GM19324 (cell line): ENCODE data around the gene DOCK10.
"Not testable (repeated sequence)": the region's sequence is repeated elsewhere in the genome, so short reads cannot be mapped to it uniquely, and the experiment has no call there.

Source experiments
- ATAC-seq: cut with Tn5 transposase; IDR thresholded peaks from one replicate; pipeline ENCODE4 v1.9.1; 2021; ENCODE audit warnings: mild to moderate bottlenecking, moderate library complexity; ENCODE audit not compliant: unreplicated experiment, low FRiP score

Gene DOCK10

DNA sequence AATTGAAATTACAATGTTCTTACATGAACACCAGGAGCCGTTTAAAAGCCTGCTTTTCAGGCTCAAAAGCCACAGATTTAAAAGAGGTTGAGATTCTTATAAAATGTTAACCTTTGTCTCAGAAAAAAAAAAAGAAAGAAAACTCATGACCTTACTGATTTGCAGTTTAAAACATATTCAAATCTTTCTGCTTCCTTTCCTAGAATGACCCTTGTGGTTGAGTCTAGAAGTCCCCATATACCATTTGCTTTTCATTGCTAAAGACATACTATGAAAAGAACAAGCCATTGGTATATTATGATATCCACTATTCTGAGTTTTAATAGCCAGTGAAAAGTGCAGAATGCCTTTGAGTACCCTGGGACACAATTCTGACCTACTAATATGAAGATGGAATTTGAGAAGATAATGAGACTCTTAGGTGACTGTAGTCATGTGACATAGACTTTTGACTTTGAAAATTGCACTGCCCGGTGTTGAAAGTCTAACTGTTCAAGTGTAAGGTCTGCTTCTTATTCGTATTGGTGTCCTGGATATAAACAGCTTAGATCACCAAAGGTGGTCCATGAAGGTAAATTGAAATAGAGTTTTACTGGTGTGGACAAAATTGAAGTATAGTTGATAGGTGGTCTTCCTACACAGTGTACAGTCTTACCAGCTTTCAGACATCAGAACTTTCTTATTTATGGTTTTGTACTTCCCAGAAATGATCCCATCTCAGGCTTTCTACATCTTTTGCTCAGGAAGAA is 117.0 kb downstream of the DOCK10 start:
- no peak for ATAC-seq

DNA sequence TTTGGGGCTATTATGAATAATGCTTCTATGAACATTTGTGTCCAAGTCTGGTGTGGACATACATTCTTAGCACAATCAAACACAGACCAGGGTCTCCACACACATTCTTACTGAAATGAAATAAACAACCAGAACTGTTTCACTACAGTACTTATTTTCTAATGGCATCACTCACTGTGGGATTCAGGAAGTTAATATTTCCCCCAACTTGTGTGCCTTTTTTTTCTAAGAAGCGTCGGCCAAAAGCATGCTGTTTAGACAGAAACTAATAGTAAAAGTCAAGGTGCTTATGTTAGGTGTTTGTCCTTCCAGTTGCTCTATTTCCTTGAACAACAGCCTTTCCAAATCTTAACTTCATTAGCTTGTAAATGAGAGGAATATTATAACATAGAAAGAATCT is 117.6 kb downstream of the DOCK10 start:
- no peak for ATAC-seq

DNA sequence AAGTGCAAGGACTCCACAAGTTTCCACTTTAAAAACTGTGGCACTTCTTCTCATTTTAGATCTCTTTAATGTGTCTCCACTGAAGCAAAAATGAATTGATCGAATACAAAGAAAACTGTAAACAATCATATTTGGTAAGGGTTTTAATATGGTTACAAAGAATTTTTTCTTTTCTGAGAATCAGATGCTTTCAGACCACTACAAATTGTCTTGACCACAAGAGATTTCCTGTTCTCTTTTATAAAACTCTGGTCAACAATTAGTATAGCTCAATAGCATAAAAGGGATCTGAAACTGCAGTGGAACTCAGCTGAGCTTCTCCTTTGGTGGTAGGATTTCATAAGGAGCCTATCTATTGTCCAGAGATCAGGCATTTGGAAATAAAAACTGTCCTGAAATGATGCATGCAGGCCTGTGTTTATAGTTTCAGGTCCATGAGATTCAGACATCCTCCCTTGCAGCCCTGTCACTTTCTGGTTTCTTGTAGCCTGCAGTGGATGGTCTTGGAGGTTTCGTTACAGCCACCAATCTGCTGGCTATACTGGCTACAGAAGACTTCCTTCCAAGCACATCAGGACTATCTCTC is 120.0 kb downstream of the DOCK10 start:
- peak; percentile 66 for ATAC-seq

DNA sequence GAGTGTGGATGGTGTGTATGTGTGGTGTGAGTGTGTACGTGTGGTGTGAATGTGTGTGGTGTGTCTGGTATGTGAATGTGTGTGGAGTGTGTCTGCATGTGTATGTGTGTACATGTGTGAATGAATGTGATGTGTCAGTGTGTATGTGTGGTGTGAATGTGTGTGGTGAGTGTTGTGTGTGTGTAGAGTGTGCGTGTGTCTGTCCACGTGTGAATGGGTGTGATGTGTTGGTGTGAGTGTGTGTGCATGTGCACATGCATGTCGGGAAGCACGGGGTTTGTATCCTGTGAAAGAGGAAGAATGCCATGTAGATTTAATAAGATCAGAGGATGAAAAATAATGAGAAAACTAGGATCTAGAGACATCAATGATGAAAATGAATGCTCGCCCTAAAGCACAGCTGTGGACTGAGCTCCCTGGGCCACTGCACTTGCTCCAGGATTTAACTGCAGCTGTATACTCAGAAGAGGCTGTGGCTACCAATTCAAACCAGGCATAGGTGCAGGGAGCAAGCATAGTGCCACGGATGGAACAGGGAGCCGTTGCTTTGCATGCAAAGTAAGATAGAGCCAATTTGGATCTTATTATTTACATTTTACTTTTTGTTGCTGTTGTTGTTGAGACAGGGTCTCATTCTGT is 122.7 kb downstream of the DOCK10 start:
- no peak for ATAC-seq

DNA sequence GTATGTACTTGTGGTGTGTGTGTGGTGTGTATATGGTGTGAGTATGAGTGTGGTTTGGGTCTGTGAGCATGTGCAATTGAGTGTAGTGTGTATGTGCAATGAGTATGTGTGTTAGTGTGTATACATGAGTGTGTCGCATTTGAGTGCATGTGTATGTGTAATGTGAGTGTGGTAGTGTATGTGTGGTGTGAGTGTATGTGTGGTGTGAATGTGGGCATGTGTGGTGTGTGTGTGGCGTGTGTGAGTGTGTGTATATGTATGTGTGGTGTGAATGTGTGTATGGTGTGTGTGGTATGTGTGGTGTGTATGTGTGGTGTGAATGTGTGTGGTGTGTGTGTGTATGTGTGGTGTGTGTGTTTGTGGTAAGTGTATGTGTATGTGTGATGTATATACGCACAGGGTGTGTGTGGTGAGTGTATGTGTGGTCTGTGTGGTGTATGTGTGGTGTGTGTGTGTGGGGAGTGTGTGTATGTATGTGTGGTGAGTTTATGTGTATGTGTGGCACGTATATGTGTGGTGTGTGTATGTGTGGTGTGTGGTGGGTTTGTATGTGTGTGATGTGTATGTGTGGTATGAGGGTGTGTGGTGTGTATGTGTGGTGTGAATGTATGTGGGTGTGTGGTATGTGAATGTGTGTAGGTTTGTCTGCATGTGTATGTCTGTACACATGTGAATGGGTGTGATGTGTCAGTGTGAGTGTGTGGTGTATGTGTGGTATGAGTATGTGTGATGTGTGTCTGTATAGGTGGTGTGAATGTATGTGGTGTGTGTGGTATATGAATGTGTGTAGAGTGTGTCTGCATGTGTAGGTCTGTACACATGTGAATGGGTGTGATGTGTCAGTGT is 123.4 kb downstream of the DOCK10 start:
- ATAC-seq = no peak

DNA sequence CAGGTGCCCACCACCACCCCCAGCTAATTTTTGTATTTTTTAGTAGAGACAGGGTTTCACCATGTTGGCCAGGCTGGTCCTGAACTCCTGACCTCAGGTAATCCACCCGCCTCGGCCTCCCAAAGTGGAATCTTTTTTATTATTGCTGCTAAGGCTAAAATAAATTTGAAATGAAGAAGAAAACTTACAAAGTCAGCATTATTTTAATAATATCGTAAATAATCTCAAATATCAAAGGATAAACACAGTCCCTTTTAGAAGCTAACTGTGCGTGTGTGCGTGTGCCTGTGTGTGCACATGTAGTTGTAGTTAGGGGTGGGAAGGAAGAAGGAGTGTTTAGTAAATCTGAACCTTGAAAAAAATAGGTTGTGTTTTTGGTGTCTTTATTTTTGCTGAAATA is 125.0 kb downstream of the DOCK10 start:
- not testable (repeated sequence) for ATAC-seq

DNA sequence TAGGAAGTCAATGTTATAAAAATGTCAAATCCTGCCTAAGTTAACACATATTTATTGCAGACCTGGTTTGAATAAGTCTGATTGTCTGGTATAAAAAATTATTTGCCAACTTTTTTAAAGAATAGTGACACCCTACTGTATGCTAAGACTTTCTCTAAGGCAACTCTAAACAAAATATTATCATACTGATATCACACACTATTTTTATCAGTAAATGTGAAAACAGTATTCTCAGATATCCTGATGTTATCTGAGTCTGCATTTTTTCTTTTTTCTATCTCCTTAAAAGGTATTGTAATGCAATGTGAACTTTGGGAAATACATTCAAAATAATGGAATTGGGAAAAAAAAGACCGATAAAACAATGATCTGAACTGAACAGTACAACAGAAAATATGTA is 127.1 kb downstream of the DOCK10 start:
- ATAC-seq = no peak

DNA sequence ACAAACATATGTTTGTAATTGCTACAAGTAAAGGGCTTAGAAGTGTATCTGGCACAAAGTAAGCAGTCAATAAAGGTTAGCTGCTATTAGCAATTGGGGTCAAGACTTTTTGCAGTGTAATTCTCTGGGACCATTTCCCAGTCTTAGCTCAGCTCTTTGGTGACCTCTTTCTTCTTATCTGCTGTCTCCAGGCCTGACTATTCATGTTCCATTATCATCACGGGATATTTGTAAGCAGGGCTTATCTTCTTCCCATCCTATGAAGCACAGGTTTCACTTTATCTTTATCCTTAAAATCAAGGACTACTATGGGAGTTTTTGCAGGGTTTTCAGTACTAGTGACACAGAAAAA is 131.7 kb downstream of the DOCK10 start:
- no peak for ATAC-seq

DNA sequence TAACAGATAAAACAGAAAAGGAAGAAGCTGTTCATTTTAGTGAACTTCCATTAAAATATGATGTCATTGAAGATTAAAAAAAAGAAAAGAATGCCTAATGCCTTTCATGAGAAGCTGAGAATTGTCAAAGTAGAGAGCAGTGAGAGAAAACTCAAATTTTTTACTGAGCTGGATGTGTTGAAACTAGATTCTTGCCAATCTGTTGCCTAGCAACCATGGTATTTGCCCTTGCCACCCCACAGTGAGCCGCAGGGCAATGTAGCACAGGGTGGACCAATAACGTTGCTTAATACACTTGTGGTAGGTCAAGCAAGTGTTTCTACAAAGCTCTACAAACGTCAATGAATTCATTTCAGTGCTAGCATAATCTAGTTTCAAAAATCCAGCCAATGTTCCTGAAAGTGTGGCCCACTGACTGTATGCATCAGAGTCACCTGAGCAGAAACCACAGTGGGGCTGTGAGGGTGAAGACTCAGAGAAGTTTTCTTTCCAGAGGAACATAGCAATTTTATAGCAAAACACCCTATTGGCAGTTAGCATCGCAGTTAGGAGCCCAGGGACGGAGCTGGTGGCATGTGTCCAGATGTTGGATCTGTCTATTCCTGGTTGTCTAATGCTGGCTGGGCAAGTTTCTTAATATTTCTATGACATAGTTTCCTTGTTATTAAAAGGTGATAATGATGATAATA is 132.2 kb downstream of the DOCK10 start:
- no peak for ATAC-seq

DNA sequence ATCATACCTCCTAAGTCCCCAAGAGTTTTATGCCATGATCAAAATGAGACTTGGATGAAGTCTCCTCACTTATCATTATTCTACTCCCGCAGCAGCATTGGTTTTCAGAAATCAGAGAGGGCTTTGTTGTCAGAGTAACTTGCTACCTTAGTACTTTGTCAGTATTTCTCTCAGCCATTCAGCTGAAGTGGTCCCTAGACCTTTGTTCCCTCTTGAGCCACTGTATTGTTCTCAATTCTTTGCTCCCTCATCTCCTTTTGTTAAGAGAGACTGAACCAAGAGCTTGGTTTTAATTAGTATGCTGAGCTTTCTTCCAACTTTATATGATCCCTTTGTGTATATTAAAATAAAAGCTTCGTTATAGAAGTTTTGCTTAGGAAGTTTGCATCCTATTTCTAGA is 133.4 kb downstream of the DOCK10 start:
- no peak for ATAC-seq

DNA sequence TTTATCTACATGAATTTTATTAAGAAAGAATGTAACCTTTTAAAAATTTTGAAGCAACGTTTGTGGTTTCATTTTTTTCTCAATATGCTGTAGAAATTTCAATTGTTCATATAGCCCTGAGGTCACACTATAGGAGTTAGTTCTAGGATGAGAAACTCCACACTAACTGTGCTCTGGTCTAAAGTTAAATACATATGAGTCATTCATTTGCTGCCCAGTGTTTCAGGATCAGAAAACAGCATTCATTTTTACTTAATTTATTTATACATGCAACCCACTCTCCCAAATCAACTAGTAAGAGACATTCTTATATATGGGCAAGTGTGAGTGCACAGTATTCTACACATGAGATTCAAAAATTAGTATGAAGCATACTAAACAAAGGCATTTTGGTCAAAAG is 137.9 kb downstream of the DOCK10 start:
- no peak for ATAC-seq

DNA sequence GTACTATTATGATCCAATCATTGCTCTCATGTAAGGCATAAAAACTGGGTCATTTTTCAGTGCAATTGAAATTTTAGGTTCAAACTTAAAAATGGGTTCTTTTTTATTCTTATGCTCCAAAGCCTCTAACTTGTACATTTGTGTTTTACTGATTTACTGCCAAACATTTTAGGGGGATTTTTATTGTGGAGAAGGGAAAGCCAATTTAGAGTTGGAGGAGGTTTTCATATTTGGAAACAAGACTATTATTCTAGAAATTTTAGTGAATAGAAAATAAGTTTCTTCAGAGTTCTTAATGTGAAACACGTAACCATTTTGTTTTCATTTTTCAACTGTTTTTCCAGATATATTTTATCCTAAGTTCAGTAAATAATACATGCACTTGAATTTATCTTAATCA is 138.6 kb downstream of the DOCK10 start:
- ATAC-seq = no peak

DNA sequence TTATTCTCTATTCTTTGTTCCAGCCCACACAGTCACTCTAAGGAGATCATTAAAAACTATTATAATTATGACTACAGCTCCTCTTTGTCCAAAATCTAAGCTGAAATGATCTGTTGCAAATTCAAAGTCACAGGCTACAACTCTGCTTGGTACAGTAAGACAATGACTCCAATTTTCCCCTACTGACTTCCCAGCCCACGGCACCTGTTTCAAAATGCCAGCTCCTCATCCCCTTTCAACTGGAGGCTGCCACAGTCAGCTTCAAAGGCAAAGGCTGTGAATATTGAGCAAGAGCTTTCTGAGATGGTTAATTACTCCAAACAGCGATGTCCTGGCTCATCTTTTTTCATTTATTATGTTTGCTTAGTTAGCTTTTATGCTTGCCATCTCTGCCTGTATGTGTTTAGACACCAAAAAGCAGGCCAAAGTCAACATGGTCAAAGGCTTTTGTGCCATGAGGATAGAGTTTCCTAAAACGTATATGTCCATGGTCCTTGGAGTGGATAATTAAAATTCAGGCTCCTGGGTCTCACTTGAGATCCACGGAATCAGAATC is 141.1 kb downstream of the DOCK10 start:
- no peak for ATAC-seq

DNA sequence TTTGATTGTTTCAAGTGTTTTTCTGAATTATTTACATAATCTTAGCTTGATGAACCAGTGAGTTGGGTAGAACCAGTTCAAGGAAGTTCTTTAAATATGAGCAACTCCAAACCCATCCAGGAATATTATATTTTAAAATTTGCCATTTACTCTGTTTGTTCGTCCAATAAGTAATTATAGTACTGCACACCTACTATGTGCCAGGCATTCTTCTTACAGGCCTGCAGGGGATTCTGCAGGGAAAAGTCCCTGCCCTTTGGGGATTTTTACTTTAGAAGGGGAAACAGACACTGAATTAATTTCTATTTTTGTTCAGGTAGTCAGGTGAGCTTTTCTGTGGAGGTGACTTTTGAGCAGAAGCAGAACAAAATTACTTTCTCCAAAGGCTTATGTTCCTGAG is 146.9 kb downstream of the DOCK10 start:
- no peak for ATAC-seq

DNA sequence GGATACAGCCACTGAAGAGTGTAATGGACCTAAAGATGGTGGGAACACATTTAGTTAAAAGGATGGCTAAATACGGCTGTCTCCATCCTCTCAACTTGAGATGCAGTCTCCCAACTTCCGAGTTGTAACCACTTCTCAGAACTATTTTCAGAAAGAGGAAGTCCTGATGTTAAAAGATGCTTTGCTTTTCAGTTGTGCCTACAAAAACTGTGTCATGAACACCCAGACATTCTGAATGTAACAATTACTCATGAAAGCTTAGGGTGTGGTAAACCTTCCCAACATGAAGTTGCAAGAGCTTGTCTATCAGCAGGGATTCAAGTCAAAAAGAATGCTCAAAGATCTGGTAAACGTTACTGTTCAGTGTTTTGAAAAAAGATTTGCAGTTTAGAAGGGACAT is 147.9 kb downstream of the DOCK10 start:
- peak; percentile 72 for ATAC-seq

DNA sequence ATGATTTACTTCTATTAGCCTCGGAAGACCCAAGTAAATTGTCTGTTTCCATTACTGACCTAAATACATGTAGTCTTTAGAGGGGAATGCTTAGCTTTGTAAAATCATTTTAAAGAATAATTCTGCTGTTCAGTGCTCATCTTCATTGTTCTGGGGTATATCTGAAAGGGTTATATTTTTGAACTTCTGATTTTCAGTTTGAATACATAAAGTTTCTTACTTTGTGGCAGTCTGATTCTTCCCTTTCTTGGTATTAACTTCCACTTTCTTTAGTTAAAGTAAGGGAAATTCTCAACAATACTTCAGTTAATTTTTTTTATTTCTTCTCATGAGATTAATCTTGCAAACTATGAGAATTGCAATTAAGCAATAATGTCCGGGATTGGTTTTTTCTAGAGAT is 148.4 kb downstream of the DOCK10 start:
- peak; percentile 14 for ATAC-seq

DNA sequence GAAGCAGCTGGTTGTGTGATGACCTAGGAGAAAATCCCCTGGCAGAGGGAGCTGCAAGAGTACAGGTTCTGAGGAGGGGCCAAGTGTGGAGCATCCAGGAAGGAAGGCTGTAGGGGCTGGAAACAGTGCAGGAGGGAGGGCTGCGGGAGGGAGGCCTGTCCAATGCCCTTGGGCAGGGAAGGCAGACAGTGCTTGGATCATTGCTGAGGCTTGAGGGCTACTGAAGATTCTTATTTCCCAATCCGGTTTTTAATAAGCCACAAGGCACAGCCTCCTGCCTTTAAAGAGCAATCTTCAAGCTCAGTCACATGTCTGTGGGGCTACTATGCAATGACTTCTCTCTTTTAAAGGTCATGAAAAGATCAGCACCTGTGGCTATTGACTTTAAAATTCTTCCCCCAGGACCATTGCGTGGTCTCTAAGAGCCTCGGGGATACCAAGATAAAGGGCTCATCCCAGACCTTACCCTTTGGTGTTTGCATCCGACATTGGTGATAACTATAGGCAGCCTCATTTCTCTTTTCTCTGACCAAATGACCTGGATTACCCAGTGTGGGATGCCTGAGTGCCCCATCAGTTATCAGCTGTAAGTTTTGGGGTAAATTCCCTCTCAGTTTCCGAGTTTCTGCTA is 149.6 kb downstream of the DOCK10 start:
- ATAC-seq = no peak

DNA sequence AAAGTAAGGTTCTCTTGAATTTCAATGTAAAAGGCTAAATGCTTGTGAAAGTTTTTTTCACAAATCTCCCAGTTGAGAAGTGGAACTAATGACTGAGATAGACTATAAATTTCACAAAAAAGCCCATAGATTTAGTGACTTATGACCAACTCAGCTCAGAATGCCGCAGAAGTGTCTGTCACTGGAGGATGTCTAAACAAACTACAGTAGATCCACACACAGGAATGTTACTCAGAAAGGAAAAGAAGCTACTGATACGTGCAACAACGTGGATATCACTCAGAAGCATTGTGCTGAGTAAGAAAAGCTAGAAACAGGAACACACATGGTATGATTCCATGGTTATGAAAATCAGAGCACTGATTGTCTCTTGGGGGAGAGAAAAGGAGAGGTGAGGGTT is 151.9 kb downstream of the DOCK10 start:
- ATAC-seq = no peak

DNA sequence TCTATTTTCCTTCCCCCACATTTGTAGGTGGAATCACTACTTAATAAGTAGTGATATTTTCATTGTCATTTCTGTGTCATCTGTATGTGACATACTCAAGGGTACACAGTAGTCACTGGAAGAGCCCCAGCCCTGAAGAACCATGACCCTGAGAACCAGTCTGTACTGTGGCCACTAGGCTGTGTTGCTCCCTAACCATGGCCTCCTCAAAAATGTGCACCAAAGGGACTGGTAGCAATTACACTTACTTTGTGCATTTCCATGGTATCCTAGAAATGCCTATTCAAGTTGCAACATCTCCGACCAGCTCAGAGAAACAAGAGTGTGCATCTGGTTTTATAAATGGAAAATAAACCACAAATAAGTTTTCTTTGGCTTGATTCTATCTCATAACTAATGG is 155.1 kb downstream of the DOCK10 start:
- no peak for ATAC-seq
